ENCODE results near the gene TBC1D22B.

- no peak for TF ChIP-seq ZNF514 (tag by site-specific recombination; IDR thresholded peaks at IDR 0.05)
- no peak for TF ChIP-seq CTCF (tag by site-specific recombination; IDR thresholded peaks at IDR 0.05)
- no peak for TF ChIP-seq ZNF558 (tag by site-specific recombination; IDR thresholded peaks at IDR 0.05)
- TF ChIP-seq ZNF624 (tag by site-specific recombination; IDR thresholded peaks at IDR 0.05) = no peak
Observed at GRCh38 chr6:37241131-37241530, 16.4 kb upstream of the TBC1D22B start.

All from HEK293 (cell line).